ENCODE data around the gene LMBRD2. TPM values are rescaled to one million over a fixed set of nuclear protein-coding genes. Genes with fewer than 3 reads are reported as not detected.

The LMBRD2 gene
- total RNA-seq, 1 donor from 2014 or later = 5.1 TPM

DNA sequence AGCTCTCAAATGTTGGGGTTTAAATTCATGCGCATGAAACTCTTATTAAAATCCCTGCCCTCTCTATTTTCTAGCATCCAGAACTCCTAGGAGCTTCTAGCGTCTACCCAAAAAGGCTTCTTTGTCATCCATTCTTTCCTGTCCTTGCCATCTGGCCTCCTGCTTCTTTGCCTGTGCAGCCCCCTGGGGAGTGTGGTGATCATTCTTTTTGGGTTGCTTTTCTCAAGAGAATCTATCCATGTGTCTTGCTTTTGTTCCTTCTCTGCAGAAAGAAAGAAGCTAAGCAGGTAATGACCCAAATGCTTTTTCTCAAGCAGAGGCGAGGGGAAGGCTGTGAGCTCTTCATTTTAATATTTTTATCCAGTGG is 26.8 kb upstream of the LMBRD2 start:
- TF ChIP-seq, protein P1, sequence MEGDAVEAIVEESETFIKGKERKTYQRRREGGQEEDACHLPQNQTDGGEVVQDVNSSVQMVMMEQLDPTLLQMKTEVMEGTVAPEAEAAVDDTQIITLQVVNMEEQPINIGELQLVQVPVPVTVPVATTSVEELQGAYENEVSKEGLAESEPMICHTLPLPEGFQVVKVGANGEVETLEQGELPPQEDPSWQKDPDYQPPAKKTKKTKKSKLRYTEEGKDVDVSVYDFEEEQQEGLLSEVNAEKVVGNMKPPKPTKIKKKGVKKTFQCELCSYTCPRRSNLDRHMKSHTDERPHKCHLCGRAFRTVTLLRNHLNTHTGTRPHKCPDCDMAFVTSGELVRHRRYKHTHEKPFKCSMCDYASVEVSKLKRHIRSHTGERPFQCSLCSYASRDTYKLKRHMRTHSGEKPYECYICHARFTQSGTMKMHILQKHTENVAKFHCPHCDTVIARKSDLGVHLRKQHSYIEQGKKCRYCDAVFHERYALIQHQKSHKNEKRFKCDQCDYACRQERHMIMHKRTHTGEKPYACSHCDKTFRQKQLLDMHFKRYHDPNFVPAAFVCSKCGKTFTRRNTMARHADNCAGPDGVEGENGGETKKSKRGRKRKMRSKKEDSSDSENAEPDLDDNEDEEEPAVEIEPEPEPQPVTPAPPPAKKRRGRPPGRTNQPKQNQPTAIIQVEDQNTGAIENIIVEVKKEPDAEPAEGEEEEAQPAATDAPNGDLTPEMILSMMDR (IDR thresholded peaks at IDR 0.05; ENCODE audit: unreplicated experiment) = no peak
- H3K4me3 Mint-ChIP-seq (ENCODE audit: unreplicated experiment) = no peak overlapping the region
- H3K4me1 Mint-ChIP-seq (ENCODE audit: unreplicated experiment) = peaks cover 4% of the 10 kb centered on the region
- H3K27me3 Mint-ChIP-seq (ENCODE audit: unreplicated experiment) = no peaks in the 10 kb centered on the region
- DNase-seq (ENCODE audit: low spot score) = no peak
- no peak overlapping the region for H3K27ac Mint-ChIP-seq (ENCODE audit: unreplicated experiment)
- no peaks in the 10 kb centered on the region for H3K9me3 Mint-ChIP-seq (ENCODE audit: unreplicated experiment)
- no peaks in the 10 kb centered on the region for H3K36me3 Mint-ChIP-seq (ENCODE audit: low read depth, unreplicated experiment)

DNA sequence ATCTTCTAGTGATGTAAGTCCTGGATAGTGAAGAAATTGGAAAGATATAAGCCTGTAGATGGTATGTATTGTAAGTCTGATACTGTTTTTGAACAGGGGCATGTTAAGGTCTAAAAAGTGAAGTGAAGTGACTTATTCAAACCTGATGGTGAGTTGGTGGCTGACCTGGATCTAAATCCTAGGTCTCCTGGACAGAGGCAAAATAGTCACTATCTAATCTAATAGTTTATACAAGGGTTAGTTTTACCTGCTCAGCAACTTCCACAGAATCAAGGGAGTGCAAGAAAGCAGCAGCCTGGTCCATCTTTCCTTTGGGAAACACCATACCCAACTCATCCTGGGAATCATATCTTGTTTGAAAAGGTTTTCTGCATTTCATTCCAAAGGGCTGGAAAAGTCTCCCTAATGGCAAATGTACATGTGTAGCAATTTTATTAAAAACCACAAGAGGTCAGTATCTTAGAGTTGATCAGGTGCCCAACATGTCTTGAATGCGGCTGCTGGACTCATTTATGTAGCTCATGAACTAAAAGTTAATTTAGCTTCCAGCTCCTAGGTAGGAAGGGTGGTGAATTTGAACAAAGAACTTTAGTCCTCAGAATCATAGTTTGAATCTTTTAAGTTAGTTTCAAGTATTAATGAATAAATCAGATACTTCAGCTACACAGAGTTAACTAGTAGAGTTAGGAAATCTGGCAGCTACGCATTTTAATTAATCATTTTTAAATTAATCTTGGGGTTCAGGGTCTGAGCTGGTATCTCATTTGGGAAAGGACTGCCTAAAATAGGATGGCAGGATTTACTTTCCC is 26.2 kb upstream of the LMBRD2 start:
- Mint-ChIP-seq H3K4me1 (ENCODE audit: unreplicated experiment) (peaks cover 4% of the 10 kb centered on the region), H3K9me3 (ENCODE audit: unreplicated experiment) (no peaks in the 10 kb centered on the region), H3K27me3 (ENCODE audit: unreplicated experiment) (no peaks in the 10 kb centered on the region), H3K27ac (ENCODE audit: unreplicated experiment) (no peak overlapping the region), H3K36me3 (ENCODE audit: low read depth, unreplicated experiment) (no peaks in the 10 kb centered on the region), H3K4me3 (ENCODE audit: unreplicated experiment) (no peak overlapping the region)
- no peak for DNase-seq (ENCODE audit: low spot score)
- TF ChIP-seq, protein P1 (IDR thresholded peaks at IDR 0.05; ENCODE audit: unreplicated experiment) = peak; percentile 46

DNA sequence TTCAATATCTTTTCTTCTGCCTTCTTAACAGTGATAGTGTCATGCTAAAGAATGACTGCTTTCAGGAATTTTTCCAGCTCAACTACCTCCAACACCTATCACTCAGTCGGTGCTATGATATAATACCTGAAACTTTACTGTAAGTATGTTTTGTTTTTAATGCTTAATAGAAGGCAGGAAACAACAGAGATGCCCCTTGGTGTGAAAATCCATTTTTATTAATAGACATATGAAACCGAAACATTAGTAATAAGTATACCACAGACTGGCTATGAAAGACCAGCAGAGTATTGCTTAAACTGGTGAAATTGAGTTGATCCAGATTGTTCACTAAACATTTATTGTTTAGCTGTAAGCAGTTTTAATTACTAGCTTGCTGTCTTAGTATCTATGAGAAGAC is 25.5 kb upstream of the LMBRD2 start:
- Mint-ChIP-seq H3K4me3 (ENCODE audit: unreplicated experiment) (no peak overlapping the region), H3K4me1 (ENCODE audit: unreplicated experiment) (peaks cover 4% of the 10 kb centered on the region), H3K36me3 (ENCODE audit: low read depth, unreplicated experiment) (no peaks in the 10 kb centered on the region), H3K27ac (ENCODE audit: unreplicated experiment) (no peak overlapping the region), H3K9me3 (ENCODE audit: unreplicated experiment) (no peaks in the 10 kb centered on the region), H3K27me3 (ENCODE audit: unreplicated experiment) (no peaks in the 10 kb centered on the region)
- no peak for DNase-seq (ENCODE audit: low spot score)
- TF ChIP-seq, protein P1 (IDR thresholded peaks at IDR 0.05; ENCODE audit: unreplicated experiment) = no peak

DNA sequence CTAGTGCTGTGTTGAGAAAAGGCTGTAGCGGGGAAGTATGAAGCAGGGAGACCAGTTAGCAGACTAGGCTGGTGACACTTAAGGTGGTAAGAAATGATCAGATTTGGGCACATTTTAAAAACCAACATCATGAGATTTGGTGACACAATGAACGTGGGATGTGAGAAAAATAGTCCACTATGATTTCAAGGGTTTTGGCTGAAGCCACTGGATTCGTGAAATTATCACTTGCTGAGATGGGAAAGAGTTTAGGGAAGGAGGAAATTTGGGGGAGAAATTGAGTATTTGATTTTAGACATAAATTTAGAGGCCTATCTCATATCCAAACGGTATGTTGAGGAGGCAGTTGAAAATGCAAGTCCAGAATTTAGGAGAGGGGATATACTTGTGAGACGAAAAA is 23.4 kb upstream of the LMBRD2 start:
- TF ChIP-seq, protein P1 (IDR thresholded peaks at IDR 0.05; ENCODE audit: unreplicated experiment) = no peak
- DNase-seq (ENCODE audit: low spot score) = no peak
- Mint-ChIP-seq H3K9me3 (ENCODE audit: unreplicated experiment) (no peaks in the 10 kb centered on the region), H3K4me3 (ENCODE audit: unreplicated experiment) (no peak overlapping the region), H3K27ac (ENCODE audit: unreplicated experiment) (no peak overlapping the region), H3K36me3 (ENCODE audit: low read depth, unreplicated experiment) (no peaks in the 10 kb centered on the region), H3K4me1 (ENCODE audit: unreplicated experiment) (peaks cover 4% of the 10 kb centered on the region), H3K27me3 (ENCODE audit: unreplicated experiment) (no peaks in the 10 kb centered on the region)

DNA sequence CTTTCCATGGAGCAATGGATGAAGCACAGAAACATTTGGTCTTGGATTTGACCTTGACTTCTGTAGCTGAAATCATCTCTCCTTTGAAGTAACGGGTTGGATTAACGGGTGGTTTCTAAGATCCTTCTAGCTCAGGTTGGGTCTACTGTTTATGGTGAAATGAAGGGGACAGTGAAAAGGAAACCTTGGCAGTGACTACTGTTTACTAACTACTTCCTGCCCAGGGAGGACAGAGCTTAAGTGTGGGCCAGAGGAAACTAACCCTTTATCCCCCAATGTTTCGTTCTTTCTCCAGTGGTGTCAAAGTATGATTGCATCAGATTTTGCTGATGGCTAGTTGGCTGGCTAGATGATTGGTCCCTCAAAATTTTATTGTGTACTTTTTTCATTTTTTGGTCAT is 22.4 kb upstream of the LMBRD2 start:
- no peaks in the 10 kb centered on the region for H3K36me3 Mint-ChIP-seq (ENCODE audit: low read depth, unreplicated experiment)
- H3K4me3 Mint-ChIP-seq (ENCODE audit: unreplicated experiment) = no peak overlapping the region
- no peaks in the 10 kb centered on the region for H3K27me3 Mint-ChIP-seq (ENCODE audit: unreplicated experiment)
- no peak for DNase-seq (ENCODE audit: low spot score)
- no peak overlapping the region for H3K27ac Mint-ChIP-seq (ENCODE audit: unreplicated experiment)
- peaks cover 4% of the 10 kb centered on the region for H3K4me1 Mint-ChIP-seq (ENCODE audit: unreplicated experiment)
- TF ChIP-seq, protein P1 (IDR thresholded peaks at IDR 0.05; ENCODE audit: unreplicated experiment) = no peak
- no peaks in the 10 kb centered on the region for H3K9me3 Mint-ChIP-seq (ENCODE audit: unreplicated experiment)

Measured in endothelial cell (in vitro differentiated cells).